ENCODE data around the gene ARL15.

ARL15 gene

DNA sequence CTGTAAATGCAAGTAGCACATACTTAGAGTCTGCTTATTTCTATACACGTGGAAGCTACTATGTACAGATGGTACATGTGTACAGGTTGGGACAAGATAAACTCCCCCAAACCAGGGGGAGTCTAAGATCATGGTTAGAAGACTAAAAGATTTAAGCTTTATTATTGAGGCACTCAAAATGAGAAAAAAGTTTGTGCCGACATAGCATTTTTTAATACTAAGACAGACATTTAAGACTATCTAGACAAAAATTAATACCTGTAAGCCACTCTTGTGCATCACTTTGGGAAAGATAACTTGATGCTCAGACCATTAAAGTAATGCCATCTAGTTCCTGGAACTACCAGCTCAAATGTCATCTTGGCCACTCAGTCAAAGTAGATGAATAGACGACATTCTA lies 279.4 kb downstream of the ARL15 start:
- DNase-seq (ENCODE audit: low spot score): no peak

- no peak for DNase-seq (ENCODE audit: low spot score)
These were observed 285.9 kb downstream of the ARL15 start for GRCh38 chr5:54024466-54024865.

DNA sequence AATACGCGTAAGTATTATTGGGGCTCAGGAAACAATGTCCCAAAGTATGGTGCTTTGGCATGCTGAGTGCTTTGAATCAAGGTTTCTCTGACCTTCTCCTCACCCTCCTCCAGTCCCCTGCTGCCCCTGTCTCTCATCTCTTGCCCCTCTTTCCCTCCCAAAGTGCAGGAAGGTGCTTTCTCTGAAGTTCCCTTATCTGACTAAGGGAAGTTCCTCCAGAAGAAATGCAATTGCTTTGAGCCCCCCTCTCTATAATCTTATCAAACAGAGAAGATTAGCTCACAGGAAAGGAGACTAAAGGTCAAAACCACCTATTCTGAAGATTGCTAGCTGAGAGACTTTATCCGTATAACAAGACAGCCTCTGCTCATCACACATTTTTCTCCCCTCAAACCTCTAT lies 288.1 kb downstream of the ARL15 start:
- no peak for DNase-seq (ENCODE audit: low spot score)

DNA sequence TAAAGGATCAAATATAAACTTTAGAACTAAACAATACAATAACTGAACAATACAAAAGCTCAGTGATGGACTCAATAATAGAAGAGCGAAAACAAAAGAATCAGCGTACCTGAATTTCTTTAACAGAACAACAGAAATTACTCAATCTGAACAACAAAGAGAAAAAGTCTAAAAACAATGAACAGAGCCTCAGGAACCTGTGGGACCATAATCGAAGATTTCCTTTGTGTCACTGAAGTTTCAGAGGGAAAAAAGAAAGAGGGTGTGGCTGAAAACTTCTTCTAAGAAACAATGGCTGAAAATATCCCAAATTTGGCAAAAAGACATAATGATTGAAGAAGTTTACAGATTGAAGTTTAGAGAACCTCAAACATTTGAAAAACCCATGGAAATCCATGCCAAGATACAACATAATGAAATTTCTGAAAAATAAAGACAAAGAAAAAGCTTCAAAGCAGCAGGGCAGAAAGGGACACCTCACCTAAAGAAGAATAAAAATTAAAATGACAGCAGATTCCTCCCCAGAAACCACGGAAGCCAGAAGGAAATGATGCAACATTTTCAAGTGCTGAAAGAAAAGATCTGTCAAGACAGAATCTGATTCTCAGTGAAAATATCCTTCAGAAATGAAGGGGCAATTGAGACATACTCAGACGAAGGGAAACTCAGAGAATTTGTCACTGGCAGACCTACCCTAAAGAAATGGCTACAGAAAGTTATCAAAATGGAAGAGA lies 288.8 kb downstream of the ARL15 start:
- DNase-seq (ENCODE audit: low spot score): no peak

GRCh38 chr5:54018438-54018837 lies 291.9 kb downstream of the ARL15 start:
- DNase-seq (ENCODE audit: low spot score): no peak

GRCh38 chr5:54017580-54017979 lies 292.8 kb downstream of the ARL15 start:
- DNase-seq (ENCODE audit: low spot score): no peak

- DNase-seq (ENCODE audit: low spot score): no peak
These were observed 296.7 kb downstream of the ARL15 start for GRCh38 chr5:54013556-54014194.

DNA sequence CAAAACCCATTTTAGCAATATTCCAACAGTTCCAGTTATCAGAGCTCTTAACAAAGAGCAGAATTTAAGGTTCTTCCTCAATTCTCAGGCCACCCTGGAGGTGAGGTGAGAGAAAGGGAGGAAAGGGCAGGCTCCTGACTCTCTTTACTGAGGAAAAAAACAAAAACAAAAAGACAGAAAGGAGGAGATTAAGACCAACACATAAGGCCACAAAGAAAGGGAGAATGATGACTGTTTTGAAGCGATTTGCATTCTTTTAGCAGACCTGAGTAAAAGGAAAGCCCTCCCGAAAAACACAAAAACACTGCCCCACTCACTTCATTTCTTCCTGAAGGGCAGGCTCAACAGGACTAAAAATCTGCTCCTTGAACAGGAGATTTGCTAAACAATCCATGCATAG lies 300.5 kb downstream of the ARL15 start:
- DNase-seq (ENCODE audit: low spot score): no peak

GRCh38 chr5:54009357-54009756 lies 301.0 kb downstream of the ARL15 start:
- no peak for DNase-seq (ENCODE audit: low spot score)

- no peak for DNase-seq (ENCODE audit: low spot score)
These were observed 302.3 kb downstream of the ARL15 start for GRCh38 chr5:54007827-54008777.

DNA sequence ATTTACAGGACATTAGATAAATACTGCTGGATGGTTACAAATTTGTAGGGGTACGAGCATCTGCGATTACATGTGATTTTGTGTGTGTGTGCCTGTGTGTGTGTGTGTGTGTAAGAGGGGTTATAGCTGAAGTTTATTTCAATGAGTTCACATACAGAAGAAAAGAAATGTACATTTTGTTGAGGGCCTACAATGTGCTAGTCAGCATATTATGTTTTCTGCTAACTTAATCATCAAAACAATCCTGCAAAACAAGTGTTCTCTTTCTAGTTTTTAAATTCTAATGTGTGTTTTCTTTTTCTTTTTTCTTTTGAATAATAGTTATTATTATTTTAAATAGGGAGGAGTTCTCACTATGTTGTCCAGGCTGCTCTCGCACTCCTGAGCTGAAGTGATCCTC lies 305.7 kb downstream of the ARL15 start:
- no peak for DNase-seq (ENCODE audit: low spot score)

GRCh38 chr5:54002779-54003178 lies 307.6 kb downstream of the ARL15 start:
- no peak for DNase-seq (ENCODE audit: low spot score)

- no peak for DNase-seq (ENCODE audit: low spot score)
These were observed 308.2 kb downstream of the ARL15 start for GRCh38 chr5:54001976-54002775.

DNA sequence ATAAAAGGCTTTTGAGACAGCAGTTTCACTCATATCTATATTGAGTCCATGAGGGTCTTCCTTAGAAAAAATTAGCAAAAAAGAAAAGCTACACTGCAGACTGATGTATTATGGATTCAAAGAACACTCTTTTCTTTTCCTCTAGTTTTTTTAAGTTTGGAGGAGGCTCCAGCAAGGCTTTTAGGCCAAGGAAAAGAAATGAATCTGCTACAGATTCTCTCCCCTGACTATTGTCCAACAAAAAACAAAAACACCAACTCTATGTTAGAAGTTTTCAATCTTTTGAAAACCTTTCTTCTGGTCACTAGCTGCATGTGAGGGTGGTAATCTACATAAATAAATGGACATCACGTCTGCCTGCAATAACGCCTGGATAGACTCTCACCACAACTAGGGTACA lies 310.4 kb downstream of the ARL15 start:
- DNase-seq (ENCODE audit: low spot score): no peak

DNA sequence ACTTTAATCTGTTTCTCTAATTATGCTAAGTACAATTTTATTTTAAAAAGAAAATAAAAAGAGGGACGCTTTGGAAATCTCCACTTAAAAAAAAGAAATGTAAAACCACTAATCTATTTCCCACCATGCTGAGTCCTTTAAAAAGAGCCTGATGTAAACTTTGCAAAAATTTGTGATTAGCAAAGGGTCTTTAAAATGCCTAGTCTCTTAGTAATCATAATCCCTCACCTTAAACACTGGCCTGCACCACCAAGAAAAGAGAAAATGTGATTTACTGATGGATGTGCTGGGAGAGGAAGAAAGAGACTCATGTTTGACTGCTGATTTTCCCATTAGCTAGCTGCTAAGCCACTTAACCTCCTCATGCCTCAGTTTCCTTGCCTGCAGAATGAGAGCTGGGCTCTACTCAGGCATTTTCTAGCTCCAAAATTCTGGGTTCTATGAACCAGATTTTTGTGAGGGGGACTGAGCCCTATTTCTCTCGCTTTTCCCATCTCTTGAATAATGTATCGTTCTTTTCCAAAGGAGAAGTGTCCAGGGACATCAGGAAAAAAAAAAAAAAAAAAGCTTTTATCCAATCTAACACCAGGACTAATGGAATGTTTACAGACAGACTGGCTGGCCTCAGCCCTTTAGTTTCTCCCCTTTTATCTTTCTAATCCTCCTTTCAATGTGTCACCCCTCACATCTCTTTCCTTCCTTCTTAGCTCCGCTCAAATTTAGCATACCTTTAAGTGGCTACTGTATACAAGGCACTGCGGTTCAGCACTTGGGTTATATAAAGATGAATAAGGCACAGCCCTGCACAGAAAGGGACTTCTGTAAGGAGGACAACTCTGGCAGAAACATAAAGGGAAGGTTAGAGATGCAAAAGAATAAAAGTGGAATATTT lies 312.4 kb downstream of the ARL15 start:
- no peak for DNase-seq (ENCODE audit: low spot score)

DNA sequence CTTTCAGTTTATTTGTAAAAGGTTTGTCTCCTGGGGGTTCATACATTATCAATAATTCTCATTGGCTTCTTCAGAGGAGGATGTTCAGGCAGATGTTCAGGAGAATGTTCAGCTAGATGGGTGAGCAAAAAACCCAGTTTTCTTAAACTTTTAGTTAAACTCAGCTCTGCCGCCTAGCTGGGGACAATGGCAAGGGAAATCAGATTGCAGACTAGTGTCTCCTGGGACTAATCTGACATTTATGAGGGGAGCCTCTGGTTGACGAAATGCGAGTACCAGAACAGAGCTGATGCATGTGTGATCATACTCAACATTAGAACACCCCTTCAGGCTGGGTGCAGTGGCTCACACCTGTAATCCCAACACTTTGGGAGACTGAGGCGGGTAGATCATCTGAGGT lies 314.4 kb downstream of the ARL15 start:
- no peak for DNase-seq (ENCODE audit: low spot score)

DNA sequence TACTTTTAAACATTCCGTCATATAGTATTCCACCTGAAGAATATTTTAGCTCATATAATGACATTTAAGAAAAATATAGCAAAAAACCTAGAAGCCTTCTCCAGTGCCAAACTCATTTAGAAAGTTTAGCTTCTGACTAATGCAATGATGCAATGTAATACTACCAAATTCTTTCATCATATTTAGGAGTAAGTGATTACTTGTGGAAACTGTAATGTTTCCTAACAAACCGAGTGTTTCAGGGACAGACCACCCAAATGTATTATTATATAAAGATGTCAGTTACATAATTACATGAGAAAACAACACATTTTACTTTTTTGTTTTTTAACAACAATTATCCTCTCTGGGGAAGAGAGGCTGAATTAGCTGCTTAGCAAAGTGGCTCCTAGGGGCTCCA lies 316.2 kb downstream of the ARL15 start:
- DNase-seq (ENCODE audit: low spot score): no peak

DNA sequence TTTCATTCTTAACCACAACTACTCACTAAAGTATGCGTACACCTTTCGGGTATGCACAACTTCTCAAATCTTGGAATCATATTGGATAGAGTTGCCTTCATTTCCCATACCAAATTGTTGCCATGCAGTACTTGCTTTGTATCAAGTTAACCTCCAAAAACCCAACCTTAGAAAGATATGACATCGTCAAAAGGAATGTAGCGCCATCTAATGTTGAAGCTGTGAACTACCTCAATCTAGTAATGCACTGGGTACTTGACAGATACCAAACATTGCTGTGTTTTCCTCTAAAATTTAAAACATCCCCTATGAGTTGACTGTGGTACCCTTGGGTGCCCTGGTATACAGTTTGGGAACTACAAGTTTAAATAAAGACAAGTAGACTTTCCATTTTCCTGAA lies 318.4 kb downstream of the ARL15 start:
- DNase-seq (ENCODE audit: low spot score): no peak

DNA sequence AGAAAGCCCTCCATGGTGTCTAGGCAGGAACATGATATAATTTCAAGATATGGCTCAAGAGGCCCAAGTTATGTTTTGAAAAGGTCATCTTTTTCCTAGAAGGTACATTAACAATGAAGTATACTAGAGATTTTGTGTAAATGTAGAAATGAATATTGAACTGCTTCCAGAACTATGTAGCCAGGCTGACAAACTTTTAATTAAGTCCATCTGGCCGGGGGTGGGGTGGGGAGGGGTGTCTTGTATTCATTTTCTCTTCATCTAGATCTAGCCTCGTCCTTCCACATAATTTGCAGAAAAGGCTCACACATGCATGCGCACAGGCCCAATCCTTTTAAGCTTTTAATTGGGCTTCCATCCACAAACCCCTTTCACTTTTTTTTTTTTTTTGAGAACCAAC lies 323.3 kb downstream of the ARL15 start:
- no peak for DNase-seq (ENCODE audit: low spot score)

- no peak for DNase-seq (ENCODE audit: low spot score)
These were observed 324.6 kb downstream of the ARL15 start for GRCh38 chr5:53985796-53986195.

GRCh38 chr5:53984971-53985370 lies 325.4 kb downstream of the ARL15 start:
- DNase-seq (ENCODE audit: low spot score): no peak
